Measurements from ENCODE around the gene CD82. TPM values are rescaled to one million over a fixed set of nuclear protein-coding genes. Genes with fewer than 3 reads are reported as not detected.

The CD82 gene
- total RNA-seq, 1 donor, result 2.6 TPM

- DNase-seq (ENCODE audit: low read depth), result no peak
- no peak overlapping the region for H3K4me3 ChIP-seq (ENCODE audit: low read depth, low read length)
Observed at GRCh38 chr11:44528103-44528502, 37.4 kb upstream of the CD82 start.

GRCh38 chr11:44528581-44528980 lies 36.9 kb upstream of the CD82 start:
- no peak for TF ChIP-seq CTCF (IDR thresholded peaks at IDR 0.05; ENCODE audit: insufficient read depth, low read length)
- no peak overlapping the region for H3K4me3 ChIP-seq (ENCODE audit: low read depth, low read length)
- no peak for DNase-seq (ENCODE audit: low read depth)

More at GRCh38 chr11:44528103-44528502, 37.4 kb upstream of the CD82 start:
- no peak for TF ChIP-seq CTCF (IDR thresholded peaks at IDR 0.05; ENCODE audit: insufficient read depth, low read length)

- no peak for TF ChIP-seq CTCF (IDR thresholded peaks at IDR 0.05; ENCODE audit: insufficient read depth, low read length)
- no peak overlapping the region for H3K4me3 ChIP-seq (ENCODE audit: low read depth, low read length)
- DNase-seq (ENCODE audit: low read depth), result no peak
Observed at GRCh38 chr11:44529895-44530412, 35.5 kb upstream of the CD82 start.

GRCh38 chr11:44530413-44531115 lies 34.9 kb upstream of the CD82 start:
- no peak overlapping the region for H3K4me3 ChIP-seq (ENCODE audit: low read depth, low read length)
- TF ChIP-seq CTCF (IDR thresholded peaks at IDR 0.05; ENCODE audit: insufficient read depth, low read length), result no peak
- DNase-seq (ENCODE audit: low read depth), result peak; percentile 31

GRCh38 chr11:44531116-44531504 lies 34.4 kb upstream of the CD82 start:
- no peak for TF ChIP-seq CTCF (IDR thresholded peaks at IDR 0.05; ENCODE audit: insufficient read depth, low read length)
- DNase-seq (ENCODE audit: low read depth), result no peak
- no peak overlapping the region for H3K4me3 ChIP-seq (ENCODE audit: low read depth, low read length)

- no peak for DNase-seq (ENCODE audit: low read depth)
- TF ChIP-seq CTCF (IDR thresholded peaks at IDR 0.05; ENCODE audit: insufficient read depth, low read length), result no peak
- no peak overlapping the region for H3K4me3 ChIP-seq (ENCODE audit: low read depth, low read length)
Observed at GRCh38 chr11:44531636-44532035, 33.8 kb upstream of the CD82 start.
